ENCODE measurements around the gene MLNR.

The MLNR gene

GRCh38 chr13:49220036-49220855 is at the start of gene MLNR:
Gene MLNR, plus strand, starts transcription at chr13:49220338. Its CDS starts 0 bp downstream, at chr13:49220338.
- DNase-seq (ENCODE audit: extremely low spot score, insufficient read length, low read depth) (no peak), FAIRE-seq (no peak)

- DNase-seq (ENCODE audit: extremely low spot score, insufficient read length, low read depth) (no peak), FAIRE-seq (no peak)
These were observed 48.8 kb upstream of the MLNR start for GRCh38 chr13:49171359-49171758.

GRCh38 chr13:49183672-49184325 is 36.3 kb upstream of the MLNR start:
- no peak for FAIRE-seq
- no peak for DNase-seq (ENCODE audit: extremely low spot score, insufficient read length, low read depth)

- DNase-seq (ENCODE audit: extremely low spot score, insufficient read length, low read depth) (no peak), FAIRE-seq (no peak)
These were observed 35.5 kb upstream of the MLNR start for GRCh38 chr13:49184621-49185020.

- FAIRE-seq (no peak), DNase-seq (ENCODE audit: extremely low spot score, insufficient read length, low read depth) (no peak)
These were observed 34.9 kb upstream of the MLNR start for GRCh38 chr13:49185264-49185663.

- FAIRE-seq, result no peak
- DNase-seq (ENCODE audit: extremely low spot score, insufficient read length, low read depth), result no peak
These were observed 29.2 kb upstream of the MLNR start for GRCh38 chr13:49190901-49191300.

GRCh38 chr13:49206641-49207040 is 13.5 kb upstream of the MLNR start:
- no peak for FAIRE-seq
- DNase-seq (ENCODE audit: extremely low spot score, insufficient read length, low read depth), result no peak

GRCh38 chr13:49208619-49209018 is 11.5 kb upstream of the MLNR start:
- DNase-seq (ENCODE audit: extremely low spot score, insufficient read length, low read depth) (no peak), FAIRE-seq (no peak)

- FAIRE-seq, result no peak
- DNase-seq (ENCODE audit: extremely low spot score, insufficient read length, low read depth), result no peak
These were observed 10.0 kb upstream of the MLNR start for GRCh38 chr13:49210114-49210513.

GRCh38 chr13:49210669-49211068 is 9.5 kb upstream of the MLNR start:
- FAIRE-seq (no peak), DNase-seq (ENCODE audit: extremely low spot score, insufficient read length, low read depth) (no peak)

- FAIRE-seq (peak; percentile 29), DNase-seq (ENCODE audit: extremely low spot score, insufficient read length, low read depth) (no peak)
These were observed 6.6 kb upstream of the MLNR start for GRCh38 chr13:49213539-49213938.

- FAIRE-seq, result no peak
- DNase-seq (ENCODE audit: extremely low spot score, insufficient read length, low read depth), result no peak
These were observed 5.9 kb upstream of the MLNR start for GRCh38 chr13:49213997-49214916.

GRCh38 chr13:49214917-49215376 is 5.2 kb upstream of the MLNR start:
- peak; percentile 71 for FAIRE-seq
- DNase-seq (ENCODE audit: extremely low spot score, insufficient read length, low read depth), result no peak

GRCh38 chr13:49216334-49216733 is 3.8 kb upstream of the MLNR start:
- no peak for FAIRE-seq
- no peak for DNase-seq (ENCODE audit: extremely low spot score, insufficient read length, low read depth)

GRCh38 chr13:49217962-49218492 is 2.1 kb upstream of the MLNR start:
- FAIRE-seq, result no peak
- DNase-seq (ENCODE audit: extremely low spot score, insufficient read length, low read depth), result no peak

- no peak for DNase-seq (ENCODE audit: extremely low spot score, insufficient read length, low read depth)
- FAIRE-seq, result no peak
These were observed 1.6 kb upstream of the MLNR start for GRCh38 chr13:49218493-49219051.

GRCh38 chr13:49219647-49220035 is 497 bp upstream of the MLNR start:
- FAIRE-seq (no peak), DNase-seq (ENCODE audit: extremely low spot score, insufficient read length, low read depth) (no peak)

- FAIRE-seq, result no peak
- DNase-seq (ENCODE audit: extremely low spot score, insufficient read length, low read depth), result no peak
These were observed 885 bp downstream of the MLNR start for GRCh38 chr13:49220856-49221589.

- DNase-seq (ENCODE audit: extremely low spot score, insufficient read length, low read depth), result no peak
- FAIRE-seq, result no peak
These were observed 1.4 kb downstream of the MLNR start for GRCh38 chr13:49221590-49221965.

Measured in GM18507 (cell line).